Muscle layer of duodenum (tissue), 2 donors: ENCODE measurements around the gene SLC25A20.
A peak's percentile ranks its signal among the peaks of the same experiment; 100 is the strongest.

Experiments used
- H3K27ac ChIP-seq: one replicate; pipeline ENCODE4 v1.7.0; 2013; ENCODE audit warnings: mild to moderate bottlenecking, low read length
- H3K27me3 ChIP-seq: one replicate; pipeline ENCODE4 v1.7.0; 2013; ENCODE audit warnings: low read depth, mild to moderate bottlenecking, control low read depth, low read length
- H3K36me3 ChIP-seq, 2 donors: one replicate each; pipeline ENCODE4 v1.7.0; 2013; ENCODE audit warnings: low read length in 2 of 2, control low read depth in 1 of 2, mild to moderate bottlenecking in 1 of 2; ENCODE audit not compliant: insufficient read depth in 2 of 2, control insufficient read depth in 1 of 2
- H3K4me1 ChIP-seq, 2 donors: one replicate each; pipeline ENCODE4 v1.7.0; 2013; ENCODE audit warnings: low read length in 2 of 2, mild to moderate bottlenecking in 2 of 2, control low read depth in 1 of 2, moderate library complexity in 1 of 2; ENCODE audit not compliant: insufficient read depth in 2 of 2, control insufficient read depth in 1 of 2
- H3K4me3 ChIP-seq, 2 donors: one replicate each; pipeline ENCODE4 v1.7.0; 2013; ENCODE audit warnings: low read length in 2 of 2, low read depth in 1 of 2, mild to moderate bottlenecking in 1 of 2
- H3K9me3 ChIP-seq, 2 donors: one replicate each; pipeline ENCODE4 v1.7.0; 2013; ENCODE audit warnings: low read length in 2 of 2, control low read depth in 1 of 2, mild to moderate bottlenecking in 1 of 2; ENCODE audit not compliant: control insufficient read depth in 1 of 2
- donor health status: healthy.

The SLC25A20 gene

GRCh38 chr3:48856469-48856868 is 42.2 kb downstream of the SLC25A20 start:
- Histone ChIP-seq H3K27me3 (no peaks in the 10 kb centered on the region), H3K36me3 (peaks cover 24 to 43% of the 10 kb centered on the region in 2 donors), H3K4me3 (no peak overlapping the region), H3K27ac (no peak overlapping the region), H3K4me1 (no peaks in the 10 kb centered on the region), H3K9me3 (no peaks in the 10 kb centered on the region)

GRCh38 chr3:48855681-48856447 is 42.8 kb downstream of the SLC25A20 start:
- no peak overlapping the region for H3K27ac ChIP-seq
- H3K4me1 ChIP-seq: no peaks in the 10 kb centered on the region
- H3K4me3 ChIP-seq: no peak overlapping the region
- peaks cover 24 to 43% of the 10 kb centered on the region in 2 donors for H3K36me3 ChIP-seq
- H3K27me3 ChIP-seq: no peaks in the 10 kb centered on the region
- H3K9me3 ChIP-seq: no peaks in the 10 kb centered on the region

- Histone ChIP-seq H3K9me3 (no peaks in the 10 kb centered on the region), H3K27me3 (no peaks in the 10 kb centered on the region), H3K4me1 (no peaks in the 10 kb centered on the region), H3K27ac (no peak overlapping the region), H3K36me3 (peaks cover 4 to 20% of the 10 kb centered on the region in 2 donors), H3K4me3 (no peak overlapping the region)
These were observed 46.5 kb downstream of the SLC25A20 start for GRCh38 chr3:48852151-48852550.

GRCh38 chr3:48851407-48851806 is 47.3 kb downstream of the SLC25A20 start:
- Histone ChIP-seq H3K9me3 (no peaks in the 10 kb centered on the region), H3K4me3 (no peak overlapping the region), H3K27ac (no peak overlapping the region)

GRCh38 chr3:48848816-48849515 is 49.7 kb downstream of the SLC25A20 start:
- Histone ChIP-seq H3K4me3 (no peak overlapping the region), H3K9me3 (no peaks in the 10 kb centered on the region), H3K27ac (no peak overlapping the region), H3K36me3 (peaks cover 0 to 4% of the 10 kb centered on the region in 2 donors), H3K27me3 (no peaks in the 10 kb centered on the region), H3K4me1 (peaks cover 8 to 21% of the 10 kb centered on the region in 2 donors)

More at GRCh38 chr3:48851407-48851806, 47.3 kb downstream of the SLC25A20 start:
- peaks cover 0 to 5% of the 10 kb centered on the region in 2 donors for H3K4me1 ChIP-seq
- peaks cover 0 to 13% of the 10 kb centered on the region in 2 donors for H3K36me3 ChIP-seq
- no peaks in the 10 kb centered on the region for H3K27me3 ChIP-seq

- Histone ChIP-seq H3K27ac (peak within 1 kb of the TSS; percentile 79), H3K27me3 (no peaks in the 10 kb centered on the region), H3K36me3 (peaks cover 0 to 4% of the 10 kb centered on the region in 2 donors), H3K4me3 (peak within 1 kb of the TSS; percentile 74 to 88), H3K9me3 (no peaks in the 10 kb centered on the region), H3K4me1 (peaks cover 8 to 21% of the 10 kb centered on the region in 2 donors)
These were observed 50.9 kb downstream of the SLC25A20 start, which contains the start of gene PRKAR2A for GRCh38 chr3:48847504-48848423. PRKAR2A (minus strand) TSS chr3:48847874; CDS start chr3:48847596, 278 bp downstream.

- Histone ChIP-seq H3K4me3 (peak overlapping the region; percentile 74 to 88), H3K27me3 (no peaks in the 10 kb centered on the region), H3K36me3 (peaks cover 0 to 4% of the 10 kb centered on the region in 2 donors), H3K9me3 (no peaks in the 10 kb centered on the region), H3K27ac (peak overlapping the region; percentile 72), H3K4me1 (peaks cover 8 to 21% of the 10 kb centered on the region in 2 donors)
These were observed 51.6 kb downstream of the SLC25A20 start for GRCh38 chr3:48847053-48847503.

GRCh38 chr3:48845170-48845569 is 53.5 kb downstream of the SLC25A20 start:
- H3K4me3 ChIP-seq: peak overlapping the region; percentile 10 to 88
- no peaks in the 10 kb centered on the region for H3K27me3 ChIP-seq
- peaks cover 0 to 4% of the 10 kb centered on the region in 2 donors for H3K36me3 ChIP-seq
- peaks cover 8 to 21% of the 10 kb centered on the region in 2 donors for H3K4me1 ChIP-seq
- no peaks in the 10 kb centered on the region for H3K9me3 ChIP-seq
- no peak overlapping the region for H3K27ac ChIP-seq

GRCh38 chr3:48837163-48837562 is 61.5 kb downstream of the SLC25A20 start:
- H3K27ac ChIP-seq: no peak overlapping the region
- H3K9me3 ChIP-seq: no peaks in the 10 kb centered on the region
- no peaks in the 10 kb centered on the region for H3K4me1 ChIP-seq

GRCh38 chr3:48835650-48836366 is 62.9 kb downstream of the SLC25A20 start:
- Histone ChIP-seq H3K36me3 (no peaks in the 10 kb centered on the region), H3K27ac (no peak overlapping the region), H3K4me3 (no peak overlapping the region), H3K27me3 (no peaks in the 10 kb centered on the region), H3K4me1 (no peaks in the 10 kb centered on the region), H3K9me3 (no peaks in the 10 kb centered on the region)

More at GRCh38 chr3:48837163-48837562, 61.5 kb downstream of the SLC25A20 start:
- no peaks in the 10 kb centered on the region for H3K27me3 ChIP-seq
- H3K4me3 ChIP-seq: no peak overlapping the region
- H3K36me3 ChIP-seq: no peaks in the 10 kb centered on the region
